Activated CD4-positive, alpha-beta T cell treated with anti-CD3 and anti-CD28 coated beads for 1 hour (primary cell): ENCODE data around the gene RPS8.
"Not testable (repeated sequence)": the region's sequence is repeated elsewhere in the genome, so short reads cannot be mapped to it uniquely, and the experiment has no call there.

Experiments used
- DNase-seq: peaks from one replicate; pipeline ENCODE4 v3.0.0-alpha.2; 2020

The RPS8 gene

GRCh38 chr1:44820328-44821239 lies 45.2 kb downstream of the RPS8 start:
- DNase-seq: no peak

GRCh38 chr1:44821240-44821715 lies 45.9 kb downstream of the RPS8 start:
- no peak for DNase-seq

GRCh38 chr1:44822131-44822701 lies 46.9 kb downstream of the RPS8 start:
- DNase-seq: no peak

GRCh38 chr1:44822981-44823451 lies 47.7 kb downstream of the RPS8 start:
- no peak for DNase-seq

GRCh38 chr1:44824392-44824791 lies 49.1 kb downstream of the RPS8 start:
- not testable (repeated sequence) for DNase-seq

- no peak for DNase-seq
These were observed 51.2 kb downstream of the RPS8 start for GRCh38 chr1:44826375-44827196.

- DNase-seq: no peak
These were observed 52.1 kb downstream of the RPS8 start for GRCh38 chr1:44827197-44828002.

GRCh38 chr1:44828003-44828651 lies 52.8 kb downstream of the RPS8 start:
- DNase-seq: no peak
